ENCODE data around the gene CPNE9.

CPNE9 gene

GRCh38 chr3:9686703-9687102 is 16.9 kb upstream of the CPNE9 start:
- no peak for DNase-seq (ENCODE audit: low read depth in 2 of 2)

GRCh38 chr3:9687514-9687913 is 16.1 kb upstream of the CPNE9 start:
- DNase-seq (ENCODE audit: low read depth in 2 of 2) = no peak

GRCh38 chr3:9688961-9689360 is 14.7 kb upstream of the CPNE9 start:
- no peak for DNase-seq (ENCODE audit: low read depth in 2 of 2)

GRCh38 chr3:9689757-9690156 is 13.9 kb upstream of the CPNE9 start:
- no peak for DNase-seq (ENCODE audit: low read depth in 2 of 2)

GRCh38 chr3:9690451-9691450 is 12.9 kb upstream of the CPNE9 start:
- DNase-seq (ENCODE audit: low read depth in 2 of 2) = no peak

- no peak for DNase-seq (ENCODE audit: low read depth in 2 of 2)
These were observed 12.0 kb upstream of the CPNE9 start for GRCh38 chr3:9691636-9692035.

GRCh38 chr3:9692416-9692815 is 11.2 kb upstream of the CPNE9 start:
- DNase-seq (ENCODE audit: low read depth in 2 of 2) = no peak

GRCh38 chr3:9695345-9695744 is 8.3 kb upstream of the CPNE9 start:
- DNase-seq (ENCODE audit: low read depth in 2 of 2) = no peak

- no peak for DNase-seq (ENCODE audit: low read depth in 2 of 2)
These were observed 7.9 kb upstream of the CPNE9 start for GRCh38 chr3:9695746-9696145.

GRCh38 chr3:9696480-9697220 is 7.0 kb upstream of the CPNE9 start:
- DNase-seq (ENCODE audit: low read depth in 2 of 2) = no peak

- no peak for DNase-seq (ENCODE audit: low read depth in 2 of 2)
These were observed 5.7 kb upstream of the CPNE9 start for GRCh38 chr3:9697892-9698291.

- no peak for DNase-seq (ENCODE audit: low read depth in 2 of 2)
These were observed 5.3 kb upstream of the CPNE9 start for GRCh38 chr3:9698293-9698692.

GRCh38 chr3:9700536-9700935 is 3.1 kb upstream of the CPNE9 start:
- DNase-seq (ENCODE audit: low read depth in 2 of 2) = no peak

GRCh38 chr3:9701006-9701405 is 2.6 kb upstream of the CPNE9 start:
- DNase-seq (ENCODE audit: low read depth in 2 of 2) = no peak

GRCh38 chr3:9701711-9702110 is 1.9 kb upstream of the CPNE9 start:
- no peak for DNase-seq (ENCODE audit: low read depth in 2 of 2)

GRCh38 chr3:9703240-9703639 is 393 bp upstream of the CPNE9 start:
- DNase-seq (ENCODE audit: low read depth in 2 of 2) = no peak

- DNase-seq (ENCODE audit: low read depth in 2 of 2) = no peak
These were observed 1.0 kb downstream of the CPNE9 start for GRCh38 chr3:9704347-9705322.

GRCh38 chr3:9710174-9710739 is 6.6 kb downstream of the CPNE9 start:
- no peak for DNase-seq (ENCODE audit: low read depth in 2 of 2)

- no peak for DNase-seq (ENCODE audit: low read depth in 2 of 2)
These were observed 8.8 kb downstream of the CPNE9 start for GRCh38 chr3:9712415-9712814.

- no peak for DNase-seq (ENCODE audit: low read depth in 2 of 2)
These were observed 9.5 kb downstream of the CPNE9 start for GRCh38 chr3:9713142-9713541.

- no peak for DNase-seq (ENCODE audit: low read depth in 2 of 2)
These were observed 11.5 kb downstream of the CPNE9 start for GRCh38 chr3:9715136-9715535.

All from stimulated activated CD4-positive, alpha-beta T cell treated with anti-CD3 and anti-CD28 coated beads, Interleukin-12 subunit alpha, Interleukin-12 subunit beta, amount 100 ng/mL, for 24 hours (primary cell).